ENCODE data around the gene INPP5A.

The INPP5A gene

DNA sequence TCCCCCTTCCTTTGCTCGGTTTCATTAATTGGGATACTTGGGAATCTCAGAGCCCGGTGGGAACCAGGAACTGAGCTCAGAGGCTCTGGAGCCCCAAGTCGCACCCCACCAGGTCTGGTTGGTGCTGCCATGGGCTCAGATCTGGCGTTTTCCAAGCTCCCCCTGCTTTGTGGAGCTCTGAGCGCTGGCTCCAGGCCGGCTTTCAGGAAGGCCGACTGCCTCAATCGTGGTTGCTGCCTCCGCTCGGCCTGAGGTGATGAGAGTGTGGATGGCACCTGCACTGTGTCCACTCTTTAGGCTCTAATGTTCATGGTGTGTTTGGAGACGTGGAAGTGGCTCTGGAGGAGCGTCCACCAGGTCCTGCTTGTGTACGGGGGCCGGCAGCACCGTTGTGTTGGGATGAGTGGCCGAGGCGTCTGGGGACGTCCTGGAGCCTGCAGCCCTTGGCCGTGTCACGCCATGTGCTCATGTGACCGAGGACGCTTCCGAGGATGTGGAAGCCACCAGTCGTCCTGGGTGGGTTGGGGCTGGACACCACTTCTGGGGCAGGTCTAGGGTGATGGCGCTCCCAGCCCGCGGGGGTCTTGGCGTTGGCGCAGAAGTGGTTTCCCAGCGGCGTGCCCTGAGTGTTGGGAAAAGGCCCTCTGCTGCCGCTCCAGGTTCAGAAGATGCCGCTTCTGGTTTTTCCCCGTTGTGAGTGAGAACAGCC lies 8.2 kb downstream of the INPP5A start:
- peak; percentile 10 for DNase-seq (ENCODE audit: low spot score)
- TF ChIP-seq, protein P1, sequence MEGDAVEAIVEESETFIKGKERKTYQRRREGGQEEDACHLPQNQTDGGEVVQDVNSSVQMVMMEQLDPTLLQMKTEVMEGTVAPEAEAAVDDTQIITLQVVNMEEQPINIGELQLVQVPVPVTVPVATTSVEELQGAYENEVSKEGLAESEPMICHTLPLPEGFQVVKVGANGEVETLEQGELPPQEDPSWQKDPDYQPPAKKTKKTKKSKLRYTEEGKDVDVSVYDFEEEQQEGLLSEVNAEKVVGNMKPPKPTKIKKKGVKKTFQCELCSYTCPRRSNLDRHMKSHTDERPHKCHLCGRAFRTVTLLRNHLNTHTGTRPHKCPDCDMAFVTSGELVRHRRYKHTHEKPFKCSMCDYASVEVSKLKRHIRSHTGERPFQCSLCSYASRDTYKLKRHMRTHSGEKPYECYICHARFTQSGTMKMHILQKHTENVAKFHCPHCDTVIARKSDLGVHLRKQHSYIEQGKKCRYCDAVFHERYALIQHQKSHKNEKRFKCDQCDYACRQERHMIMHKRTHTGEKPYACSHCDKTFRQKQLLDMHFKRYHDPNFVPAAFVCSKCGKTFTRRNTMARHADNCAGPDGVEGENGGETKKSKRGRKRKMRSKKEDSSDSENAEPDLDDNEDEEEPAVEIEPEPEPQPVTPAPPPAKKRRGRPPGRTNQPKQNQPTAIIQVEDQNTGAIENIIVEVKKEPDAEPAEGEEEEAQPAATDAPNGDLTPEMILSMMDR (IDR thresholded peaks at IDR 0.05; ENCODE audit: extremely low read depth, insufficient read depth, missing control alignments) = no peak
- in situ Hi-C loops (cut with MboI; ENCODE audit: low pct_unique_long_range_greater_than_20kb, low sequenced_read_pairs, unreplicated experiment) = no loop called here

DNA sequence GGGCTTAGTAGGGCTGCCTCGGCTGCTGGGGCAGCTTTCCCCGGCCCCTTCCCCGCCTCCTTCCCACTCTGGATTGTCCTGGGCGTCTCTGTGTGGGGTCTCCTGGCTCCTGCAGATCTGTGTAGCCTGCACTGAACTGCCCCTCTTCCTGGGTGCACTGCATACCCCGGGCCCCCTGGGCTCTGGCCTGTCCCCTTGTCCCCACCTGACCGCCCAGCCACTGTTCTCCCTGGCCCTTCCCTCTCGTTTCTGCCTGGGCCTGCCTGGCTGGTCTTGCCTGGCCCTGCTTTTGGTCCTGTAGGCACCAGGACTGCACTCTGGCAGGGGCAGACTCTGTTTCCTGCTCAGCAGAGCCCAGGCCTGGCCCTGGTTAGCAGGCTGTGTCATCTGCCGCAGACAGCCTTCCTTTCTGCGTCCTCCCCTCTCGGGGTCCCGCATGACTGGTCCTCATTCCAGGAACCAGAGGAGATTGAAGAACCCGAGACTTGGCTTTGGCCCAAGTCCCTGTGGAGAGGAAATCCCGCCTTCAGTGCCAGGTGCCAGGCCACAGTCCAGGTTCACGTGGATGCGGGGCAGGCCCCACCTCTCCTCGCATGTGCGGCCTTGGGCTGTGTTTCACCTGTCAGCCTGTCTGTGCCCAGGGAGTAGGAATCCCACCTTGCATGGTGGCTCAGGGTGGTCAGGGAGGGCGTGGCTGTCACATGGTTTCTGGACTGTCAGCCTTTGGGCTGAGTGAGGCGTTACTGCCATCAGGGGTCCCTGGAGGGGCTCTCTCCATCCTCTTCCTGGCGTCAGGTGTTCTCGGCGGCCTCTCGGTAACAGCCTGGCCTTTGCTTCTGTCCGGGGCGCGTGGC lies 9.2 kb downstream of the INPP5A start:
- TF ChIP-seq, protein P1 (IDR thresholded peaks at IDR 0.05; ENCODE audit: extremely low read depth, insufficient read depth, missing control alignments) = no peak
- in situ Hi-C loops (cut with MboI; ENCODE audit: low pct_unique_long_range_greater_than_20kb, low sequenced_read_pairs, unreplicated experiment) = no loop called here
- peak; percentile 27 for DNase-seq (ENCODE audit: low spot score)

DNA sequence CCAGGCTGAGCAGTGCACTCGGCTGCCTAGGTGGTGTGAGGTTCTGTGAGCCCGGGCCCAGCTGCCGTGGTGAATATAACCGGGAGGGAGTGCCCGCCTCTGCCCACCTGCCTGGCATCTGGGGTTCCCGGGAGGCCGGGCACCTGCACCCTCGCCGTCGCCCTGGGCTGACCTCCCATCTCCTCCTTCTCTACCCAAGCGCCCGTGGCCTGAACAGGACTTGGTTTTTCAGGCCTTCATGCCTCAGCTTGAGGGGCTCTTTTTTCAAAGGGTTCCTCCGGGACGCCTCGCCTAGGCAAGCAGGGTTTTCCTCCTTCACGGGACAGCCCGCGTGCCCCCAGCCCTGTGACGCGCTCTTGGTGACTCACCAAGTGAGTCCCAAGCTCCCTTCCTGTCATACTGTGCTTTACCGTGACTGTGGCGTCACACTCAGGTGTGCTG lies 9.9 kb downstream of the INPP5A start:
- TF ChIP-seq, protein P1 (IDR thresholded peaks at IDR 0.05; ENCODE audit: extremely low read depth, insufficient read depth, missing control alignments) = no peak
- in situ Hi-C loops (cut with MboI; ENCODE audit: low pct_unique_long_range_greater_than_20kb, low sequenced_read_pairs, unreplicated experiment) = no loop called here
- DNase-seq (ENCODE audit: low spot score) = peak; percentile 30

DNA sequence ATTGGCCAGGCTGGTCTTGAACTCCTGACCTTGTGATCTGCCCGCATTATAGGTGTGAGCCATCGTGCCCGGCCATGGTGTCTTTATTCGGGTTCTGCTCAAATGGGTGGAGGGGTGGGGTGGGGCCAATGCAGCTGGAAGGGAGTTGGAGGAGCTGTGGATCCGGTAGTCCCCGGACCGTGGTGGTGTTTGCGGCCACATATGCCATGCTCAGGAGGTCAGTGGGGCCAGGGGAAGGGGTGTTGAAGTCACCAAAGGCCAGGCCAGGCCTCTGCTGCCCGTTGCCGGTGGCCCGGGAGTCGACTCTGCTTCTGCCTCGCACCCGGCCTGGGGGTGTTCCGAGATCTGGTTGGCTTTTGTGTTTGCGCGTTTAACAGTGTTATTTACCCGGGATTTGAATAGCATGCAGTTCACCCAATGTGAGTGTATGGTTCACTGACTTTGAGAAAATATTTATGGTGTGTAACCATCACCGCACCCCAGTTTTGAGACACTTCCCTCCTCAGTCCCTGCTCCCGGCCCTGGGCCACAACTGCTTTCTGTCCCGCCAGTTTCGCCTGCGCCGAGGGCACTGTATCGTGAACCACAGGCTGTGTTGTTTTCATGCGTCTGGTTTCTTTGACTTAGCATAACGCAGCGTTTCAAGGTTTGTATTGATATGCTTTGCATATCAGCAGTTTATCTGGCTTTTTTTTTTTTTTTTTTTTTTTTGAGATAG lies 10.7 kb downstream of the INPP5A start:
- in situ Hi-C loops (cut with MboI; ENCODE audit: low pct_unique_long_range_greater_than_20kb, low sequenced_read_pairs, unreplicated experiment) = no loop called here
- peak; percentile 26 for DNase-seq (ENCODE audit: low spot score)
- TF ChIP-seq, protein P1 (IDR thresholded peaks at IDR 0.05; ENCODE audit: extremely low read depth, insufficient read depth, missing control alignments) = no peak

DNA sequence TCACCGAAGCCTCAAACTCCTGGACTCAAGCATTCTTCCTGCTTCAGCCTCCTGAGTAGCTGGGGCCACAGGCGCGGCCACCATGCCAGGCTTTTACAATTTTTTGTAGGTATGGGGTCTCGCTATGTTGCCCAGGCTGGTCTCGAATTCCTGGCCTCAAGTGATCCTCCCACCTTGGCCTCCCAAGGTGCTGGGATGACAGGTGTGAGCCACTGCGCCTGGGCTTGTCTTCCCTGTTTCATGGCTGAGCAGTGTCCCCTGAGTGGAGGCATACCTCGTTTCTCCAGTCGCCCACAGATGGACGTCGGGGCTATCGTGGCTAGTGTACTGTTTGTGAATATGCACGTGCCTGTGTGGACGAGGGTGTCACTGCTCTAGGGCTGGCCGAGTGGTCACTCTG lies 11.3 kb downstream of the INPP5A start:
- TF ChIP-seq, protein P1 (IDR thresholded peaks at IDR 0.05; ENCODE audit: extremely low read depth, insufficient read depth, missing control alignments) = no peak
- in situ Hi-C loops (cut with MboI; ENCODE audit: low pct_unique_long_range_greater_than_20kb, low sequenced_read_pairs, unreplicated experiment) = no loop called here
- DNase-seq (ENCODE audit: low spot score) = no peak

DNA sequence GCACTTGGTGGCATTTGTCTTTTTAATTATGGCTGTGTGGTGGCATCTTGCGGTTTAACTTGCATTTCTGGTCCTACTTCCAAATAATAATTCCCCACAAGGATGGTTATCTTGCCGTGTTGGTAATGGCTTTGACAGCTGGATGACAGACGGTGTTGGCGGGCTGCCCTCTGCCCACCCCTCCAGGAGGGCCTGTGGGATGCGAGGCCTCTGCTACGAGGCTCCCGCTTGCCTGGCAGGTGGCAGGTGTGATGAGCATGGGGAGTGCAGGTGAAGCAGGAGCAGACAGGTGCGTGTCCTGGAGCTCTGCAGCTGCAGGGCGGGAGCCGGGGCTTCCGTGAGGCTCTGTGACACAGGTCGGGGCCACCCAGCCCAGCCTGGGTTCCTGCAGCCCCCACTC lies 11.8 kb downstream of the INPP5A start:
- in situ Hi-C loops (cut with MboI; ENCODE audit: low pct_unique_long_range_greater_than_20kb, low sequenced_read_pairs, unreplicated experiment) = no loop called here
- TF ChIP-seq, protein P1 (IDR thresholded peaks at IDR 0.05; ENCODE audit: extremely low read depth, insufficient read depth, missing control alignments) = no peak
- no peak for DNase-seq (ENCODE audit: low spot score)

Measured in GM13977 (cell line).